ES-I3 (cell line): ENCODE measurements around the gene NLK.

Source experiments
- H3K36me3 ChIP-seq: 2 replicates; pipeline ENCODE4 v1.6.1; 2013; ENCODE audit warnings: mild to moderate bottlenecking, low read length, control low read depth, moderate library complexity; ENCODE audit not compliant: insufficient read depth
- H3K4me1 ChIP-seq: 2 replicates; pipeline ENCODE4 v1.6.1; 2013; ENCODE audit warnings: mild to moderate bottlenecking, control low read depth, low read length; ENCODE audit not compliant: insufficient read depth
- H3K9ac ChIP-seq: 2 replicates; pipeline ENCODE4 v1.6.1; 2013; ENCODE audit warnings: low read depth, mild to moderate bottlenecking, low read length, moderate library complexity
- H3K9me3 ChIP-seq: 2 replicates; pipeline ENCODE4 v1.6.1; 2013; ENCODE audit warnings: mild to moderate bottlenecking, low read length, moderate library complexity; ENCODE audit not compliant: control insufficient read depth, insufficient read depth

NLK gene

DNA sequence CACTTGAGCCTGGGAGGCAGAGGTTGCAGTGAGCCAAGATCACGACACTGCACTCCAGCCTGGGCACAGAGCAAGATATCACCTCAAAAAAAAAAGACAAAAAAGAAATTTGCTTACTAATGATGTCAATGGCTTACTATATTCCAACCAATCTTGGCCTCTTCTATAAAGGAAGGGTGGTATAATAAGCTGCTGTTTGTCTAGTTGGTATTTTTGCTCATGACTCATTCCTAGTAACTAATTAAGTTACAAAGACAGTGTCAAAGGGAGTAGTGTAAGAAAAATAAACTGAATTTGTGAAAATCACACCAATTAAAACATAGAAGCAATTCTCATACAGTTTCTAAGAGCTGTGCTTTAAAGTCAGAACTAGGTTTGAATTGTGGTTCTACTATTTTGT is 82.5 kb downstream of the NLK start:
- no peaks in the 10 kb centered on the region; the same call in 1 of the 2 replicates for H3K36me3 ChIP-seq
- no peaks in the 10 kb centered on the region for H3K9me3 ChIP-seq
- no peak overlapping the region for H3K9ac ChIP-seq
- H3K4me1 ChIP-seq, result no peaks in the 10 kb centered on the region

DNA sequence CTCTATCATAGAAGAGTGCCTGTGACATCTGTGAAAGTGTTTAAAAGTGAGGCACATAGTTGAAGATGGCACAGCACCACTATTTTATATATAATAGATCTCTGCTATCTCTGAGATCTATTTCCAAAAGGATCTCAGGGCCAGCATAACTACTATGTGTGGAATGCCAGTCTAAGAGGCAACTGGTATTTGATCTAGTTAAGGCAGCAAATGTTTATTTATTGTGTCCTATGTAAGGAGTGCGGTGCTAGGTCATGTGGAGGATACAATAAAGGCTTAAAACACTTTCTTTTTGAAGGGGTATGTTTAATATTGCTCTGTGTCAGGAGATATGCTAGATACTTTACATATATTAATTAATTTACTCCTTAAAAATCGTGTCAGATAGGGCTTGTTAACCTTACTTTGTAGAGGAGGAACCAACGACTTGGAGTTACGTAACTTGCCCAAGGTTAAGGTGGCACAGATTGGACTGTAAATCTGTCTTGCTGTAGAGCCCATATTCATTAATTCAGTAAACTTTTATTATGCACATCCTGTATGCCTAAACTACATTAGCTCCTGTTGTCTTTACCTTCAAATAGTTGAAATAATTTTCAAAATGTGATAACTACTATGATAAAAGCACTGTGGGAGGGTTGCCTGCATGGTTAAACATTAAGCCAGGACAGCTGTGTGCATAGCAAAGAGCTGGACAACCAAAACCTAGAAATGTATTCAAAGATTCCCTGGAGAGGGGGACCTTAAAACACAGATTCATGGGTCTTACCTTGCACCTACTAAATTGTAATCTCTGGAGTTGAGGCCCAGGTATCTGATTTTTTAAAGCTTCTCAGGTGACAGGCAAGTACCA is 83.3 kb downstream of the NLK start:
- Histone ChIP-seq H3K4me1 (no peaks in the 10 kb centered on the region), H3K9ac (no peak overlapping the region), H3K36me3 (no peaks in the 10 kb centered on the region; the same call in 1 of the 2 replicates), H3K9me3 (no peaks in the 10 kb centered on the region)

DNA sequence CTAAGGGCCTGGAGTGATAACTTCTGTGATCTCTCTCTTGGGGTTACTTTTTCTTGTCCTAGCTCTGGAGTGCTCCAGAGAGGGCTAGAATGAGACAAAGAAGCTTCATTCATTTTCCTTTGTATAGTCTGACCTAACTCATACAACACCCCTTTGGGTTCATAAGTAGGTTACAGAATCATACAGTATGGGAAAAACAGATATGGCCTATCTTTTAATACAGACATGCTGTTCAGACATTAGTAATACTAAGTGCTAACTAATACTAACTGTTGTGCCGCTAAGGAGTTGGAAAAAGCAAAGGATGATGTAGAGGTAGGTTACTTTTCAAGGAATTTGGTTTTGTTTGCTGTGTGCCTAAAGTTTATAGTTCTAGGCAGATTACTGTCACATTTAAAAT is 84.7 kb downstream of the NLK start:
- Histone ChIP-seq H3K4me1 (no peaks in the 10 kb centered on the region), H3K9me3 (no peaks in the 10 kb centered on the region), H3K9ac (no peak overlapping the region), H3K36me3 (no peaks in the 10 kb centered on the region; the same call in 1 of the 2 replicates)

DNA sequence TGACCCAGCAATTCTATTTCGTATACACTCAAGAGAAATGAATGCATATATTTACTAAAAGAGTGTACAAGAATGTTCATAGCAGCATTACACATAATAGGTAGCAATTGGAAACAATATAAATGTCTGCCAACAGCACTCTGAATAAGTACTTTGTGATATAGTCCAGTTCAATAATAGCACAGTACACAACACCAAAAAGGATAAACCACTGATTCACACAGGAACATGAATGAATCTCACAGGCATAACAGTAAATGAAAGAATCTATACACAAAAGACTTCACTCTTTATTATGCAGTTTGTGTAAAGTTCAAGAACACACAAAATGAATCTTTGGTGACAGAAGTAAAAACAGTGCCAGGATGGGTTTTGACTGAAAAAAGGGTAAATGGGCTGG is 86.3 kb downstream of the NLK start:
- H3K9me3 ChIP-seq, result no peaks in the 10 kb centered on the region
- H3K9ac ChIP-seq, result no peak overlapping the region
- no peaks in the 10 kb centered on the region for H3K4me1 ChIP-seq
- no peaks in the 10 kb centered on the region; the same call in 1 of the 2 replicates for H3K36me3 ChIP-seq

DNA sequence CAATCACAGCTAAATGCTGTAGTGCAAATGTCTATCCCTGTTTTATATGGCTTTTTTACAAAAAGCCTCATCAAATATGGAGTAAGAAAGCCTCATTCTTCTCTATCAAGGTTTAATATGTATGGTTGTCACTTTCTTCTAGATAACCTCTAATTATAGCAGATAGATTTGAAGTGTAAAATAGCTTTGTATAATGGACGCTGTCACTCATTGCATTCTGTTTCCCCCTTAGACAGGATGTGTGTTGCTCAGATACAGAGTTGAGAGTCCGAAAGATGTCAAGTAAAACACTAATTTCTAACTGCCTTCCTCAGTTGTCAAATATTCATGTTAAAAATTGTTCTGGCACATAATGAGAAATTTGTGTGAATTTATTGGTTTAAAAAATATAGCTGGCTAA is 88.0 kb downstream of the NLK start:
- Histone ChIP-seq H3K4me1 (no peaks in the 10 kb centered on the region), H3K36me3 (peaks cover 3% of the 10 kb centered on the region; the same call in 1 of the 2 replicates), H3K9me3 (no peaks in the 10 kb centered on the region), H3K9ac (no peak overlapping the region)

DNA sequence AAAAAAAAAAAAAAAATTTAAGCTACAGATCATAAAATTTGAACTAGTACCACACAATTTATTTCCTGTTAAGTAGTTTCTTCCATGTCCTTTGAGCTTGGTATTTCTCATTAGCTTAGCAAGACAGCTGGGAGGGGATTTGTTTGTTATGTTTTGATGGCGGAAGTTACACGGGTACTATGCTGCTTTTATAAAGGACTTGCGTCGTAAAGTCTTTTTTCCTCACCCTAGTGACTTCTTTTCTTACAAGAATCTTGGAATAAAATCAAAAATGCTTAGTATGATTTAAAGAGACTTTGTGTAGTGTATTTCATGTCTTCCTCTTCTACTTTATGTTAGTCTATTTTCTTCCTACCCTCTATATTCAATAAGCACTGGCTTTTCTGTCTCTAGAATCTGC is 89.1 kb downstream of the NLK start:
- H3K36me3 ChIP-seq, result peaks cover 3% of the 10 kb centered on the region; the same call in 1 of the 2 replicates
- no peaks in the 10 kb centered on the region for H3K9me3 ChIP-seq
- H3K4me1 ChIP-seq, result no peaks in the 10 kb centered on the region

DNA sequence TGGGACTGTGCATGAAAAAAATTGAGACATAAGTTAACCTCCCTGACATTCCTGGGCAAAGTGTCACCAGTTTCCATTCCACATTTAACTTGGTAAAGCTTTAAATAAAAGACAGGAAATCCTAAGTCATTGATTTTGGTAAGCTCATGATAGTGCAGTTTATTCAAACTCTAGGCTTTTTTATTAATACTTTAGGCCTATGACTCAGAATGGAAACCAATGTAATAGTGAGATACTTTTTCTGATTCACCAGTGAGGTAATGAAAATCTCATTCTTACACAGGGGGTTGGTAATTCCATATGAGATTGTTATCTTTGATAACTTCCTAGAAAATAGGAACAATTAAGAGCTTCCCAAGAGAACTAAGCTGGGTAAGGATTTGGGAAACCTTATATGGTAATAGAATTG is 91.1 kb downstream of the NLK start:
- no peak overlapping the region for H3K9ac ChIP-seq
- H3K9me3 ChIP-seq, result no peaks in the 10 kb centered on the region
- peaks cover 3% of the 10 kb centered on the region; the same call in 1 of the 2 replicates for H3K36me3 ChIP-seq
- no peaks in the 10 kb centered on the region for H3K4me1 ChIP-seq

More for the DNA sequence above, 89.1 kb downstream of the NLK start:
- no peak overlapping the region for H3K9ac ChIP-seq

DNA sequence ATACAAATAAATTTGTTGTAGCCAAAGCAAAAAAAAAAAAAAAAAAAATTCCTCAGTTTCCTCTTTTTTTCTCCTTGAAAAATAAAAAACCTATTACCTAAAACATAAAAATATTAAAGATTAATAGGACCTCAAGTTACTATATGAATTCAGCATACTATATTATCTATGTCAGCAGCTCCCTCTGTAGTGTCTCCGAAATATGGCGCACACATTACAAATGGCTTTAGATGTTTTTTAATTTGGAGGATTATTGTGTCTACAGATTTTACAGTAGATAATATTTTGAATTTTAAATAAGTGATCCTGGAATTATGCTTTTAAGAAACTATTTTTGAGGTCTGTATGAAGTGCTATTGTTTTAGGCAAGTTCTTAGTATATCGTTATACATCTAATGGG is 94.4 kb downstream of the NLK start:
- no peaks in the 10 kb centered on the region for H3K4me1 ChIP-seq
- no peaks in the 10 kb centered on the region for H3K9me3 ChIP-seq
- peaks cover 3% of the 10 kb centered on the region; the same call in 1 of the 2 replicates for H3K36me3 ChIP-seq
- no peak overlapping the region for H3K9ac ChIP-seq

DNA sequence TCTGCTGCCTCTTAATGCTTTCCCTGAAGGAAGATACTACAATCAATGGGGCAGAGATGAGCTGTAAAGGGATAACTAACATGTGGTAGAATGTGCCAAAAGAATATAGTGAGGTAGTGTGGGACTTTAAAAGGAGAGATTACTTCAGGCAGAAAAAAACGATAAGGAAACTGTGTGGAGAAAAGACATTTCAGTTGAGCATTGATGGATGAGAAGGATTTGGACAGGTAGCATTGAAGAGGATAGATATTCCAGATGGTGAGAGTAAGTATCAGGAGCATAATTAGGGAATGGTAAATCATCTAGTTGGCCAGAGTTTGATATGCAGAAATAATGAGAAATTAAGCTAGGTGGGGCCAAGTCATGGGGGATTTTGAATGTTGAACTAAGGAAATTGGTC is 97.3 kb downstream of the NLK start:
- H3K36me3 ChIP-seq, result 0 out of 2 replicates have a peak, but pooled peaks cover 3% of the 10 kb centered on the region
- no peaks in the 10 kb centered on the region for H3K9me3 ChIP-seq
- no peak overlapping the region for H3K9ac ChIP-seq
- H3K4me1 ChIP-seq, result no peaks in the 10 kb centered on the region

DNA sequence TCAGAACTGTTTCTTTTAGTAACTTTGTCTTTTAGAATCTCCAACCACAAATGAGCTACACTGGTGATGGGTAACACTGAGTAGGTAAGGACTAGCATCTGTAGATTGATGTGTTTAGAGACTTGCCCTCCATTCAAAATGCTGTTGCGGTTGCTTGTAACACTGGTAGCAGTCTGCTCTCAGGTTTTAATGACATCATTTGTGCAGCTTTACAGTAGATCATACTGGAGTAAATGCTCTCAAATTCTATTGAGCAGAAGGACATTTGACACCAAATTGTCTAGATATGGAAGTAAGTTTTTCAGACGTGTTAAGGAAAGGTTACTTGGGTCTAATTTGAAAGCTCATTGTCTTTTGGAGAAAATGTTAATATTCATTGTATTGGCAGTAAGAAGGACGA is 98.8 kb downstream of the NLK start:
- Histone ChIP-seq H3K36me3 (peaks cover 3% of the 10 kb centered on the region; the same call in 1 of the 2 replicates), H3K4me1 (no peaks in the 10 kb centered on the region), H3K9ac (no peak overlapping the region), H3K9me3 (no peaks in the 10 kb centered on the region)

DNA sequence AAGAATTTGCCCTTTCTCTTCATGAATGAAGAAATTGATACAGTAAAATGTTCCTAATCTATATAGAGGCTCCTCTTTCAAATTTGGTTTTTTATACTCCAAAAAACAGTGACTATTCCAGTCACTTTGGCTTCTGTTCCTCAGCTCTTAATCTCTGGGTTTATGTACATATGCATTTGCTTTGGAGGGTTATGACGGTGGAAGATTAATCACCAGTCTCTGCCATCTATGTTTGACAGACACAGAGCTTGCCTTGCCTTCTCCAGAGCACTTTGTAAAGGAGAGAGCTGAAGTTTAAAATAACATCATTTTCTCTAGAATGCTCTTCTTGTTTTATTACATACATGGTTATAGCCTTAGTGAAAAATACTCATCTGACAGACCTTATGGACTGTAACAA is 99.3 kb downstream of the NLK start:
- peaks cover 2% of the 10 kb centered on the region; the same call in 1 of the 2 replicates for H3K4me1 ChIP-seq
- H3K9me3 ChIP-seq, result no peaks in the 10 kb centered on the region
- no peak overlapping the region for H3K9ac ChIP-seq
- peaks cover 4% of the 10 kb centered on the region; the same call in 1 of the 2 replicates for H3K36me3 ChIP-seq

DNA sequence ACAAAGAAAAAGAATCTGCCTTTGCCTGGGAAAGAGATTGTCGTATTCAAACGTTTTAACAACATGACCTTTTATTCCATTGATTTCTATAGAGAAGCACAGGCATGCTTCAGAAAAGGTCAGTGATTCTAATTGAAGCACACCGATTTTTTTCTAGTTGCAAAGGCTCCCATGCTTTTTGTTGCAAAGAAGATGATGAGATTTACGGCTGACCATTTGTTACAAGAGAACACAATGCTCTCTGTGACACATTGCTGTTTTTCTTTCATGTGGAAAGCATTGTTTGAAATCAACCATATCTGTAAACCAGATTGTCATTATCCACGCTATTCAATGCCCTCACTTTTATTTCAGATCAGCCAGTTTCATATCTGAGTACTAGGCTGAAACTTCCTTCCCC is 99.8 kb downstream of the NLK start:
- H3K4me1 ChIP-seq, result peaks cover 5% of the 10 kb centered on the region; the same call in 1 of the 2 replicates
- H3K36me3 ChIP-seq, result peaks cover 5% of the 10 kb centered on the region; the same call in 1 of the 2 replicates
- no peak overlapping the region for H3K9ac ChIP-seq
- H3K9me3 ChIP-seq, result no peaks in the 10 kb centered on the region

DNA sequence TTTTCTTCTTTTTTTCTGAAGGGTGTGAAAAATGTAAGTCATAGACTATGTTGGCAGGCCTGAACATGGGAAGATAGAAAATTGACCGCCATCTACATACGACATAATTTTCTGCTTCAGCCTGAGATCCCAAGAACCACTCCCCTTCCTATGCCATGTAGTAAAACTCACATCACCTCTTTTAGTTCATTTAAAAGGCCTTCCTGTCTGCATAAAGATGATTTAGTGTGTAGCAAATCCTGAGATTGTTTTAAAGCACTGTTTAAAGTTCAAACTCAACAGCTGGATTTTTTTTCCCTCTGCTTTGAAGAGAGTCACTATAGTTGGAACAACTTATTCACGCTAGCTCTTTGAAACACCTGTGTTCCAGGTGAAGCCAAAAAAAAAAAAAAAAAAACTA is 101.5 kb downstream of the NLK start:
- H3K4me1 ChIP-seq, result peaks cover 5% of the 10 kb centered on the region; the same call in 1 of the 2 replicates
- H3K36me3 ChIP-seq, result peaks cover 5% of the 10 kb centered on the region; the same call in 1 of the 2 replicates
- H3K9ac ChIP-seq, result no peak overlapping the region
- no peaks in the 10 kb centered on the region for H3K9me3 ChIP-seq

DNA sequence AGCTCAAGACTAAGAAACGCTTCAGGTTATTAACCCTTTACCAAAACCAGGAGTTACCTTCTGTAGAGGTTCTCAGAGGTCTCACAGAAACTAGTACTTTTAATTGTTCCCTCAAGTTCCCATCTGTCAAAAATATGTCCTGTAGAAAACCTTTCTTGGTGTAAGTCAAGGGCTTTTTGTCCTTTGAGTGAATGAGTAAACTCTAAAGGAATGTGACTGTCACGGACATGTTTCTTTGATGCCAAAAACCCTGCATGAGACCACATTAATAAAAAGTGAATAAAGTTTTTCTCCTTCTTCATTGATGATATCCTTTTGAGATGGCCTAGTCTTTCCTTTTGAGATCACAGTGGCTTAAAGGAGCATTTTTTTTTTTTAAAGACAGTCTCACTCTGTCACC is 102.9 kb downstream of the NLK start:
- Histone ChIP-seq H3K36me3 (peaks cover 5% of the 10 kb centered on the region; the same call in 1 of the 2 replicates), H3K4me1 (peaks cover 5% of the 10 kb centered on the region; the same call in 1 of the 2 replicates), H3K9ac (no peak overlapping the region), H3K9me3 (no peaks in the 10 kb centered on the region)

DNA sequence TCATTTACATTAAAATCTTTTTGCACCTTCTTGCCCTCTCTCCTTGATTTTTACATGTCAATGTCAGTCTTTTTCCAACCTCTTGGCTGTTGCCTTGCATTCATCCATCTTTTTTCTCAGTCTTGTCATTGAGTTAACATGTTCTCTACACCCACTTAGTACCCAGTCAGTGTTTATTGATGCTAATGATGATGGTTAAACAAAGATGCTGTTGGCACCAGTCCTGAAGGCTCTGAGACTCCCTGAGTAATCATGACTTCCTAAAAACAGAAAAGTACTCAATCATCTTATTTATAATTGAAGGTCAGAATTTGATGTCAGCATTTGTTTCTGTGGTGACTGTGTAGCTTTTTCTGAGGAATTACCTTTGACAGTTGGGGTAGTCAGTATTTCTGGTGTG is 104.5 kb downstream of the NLK start:
- no peak overlapping the region for H3K9ac ChIP-seq

More for the DNA sequence above, 104.5 kb downstream of the NLK start:
- no peaks in the 10 kb centered on the region for H3K9me3 ChIP-seq
- H3K4me1 ChIP-seq, result peaks cover 5% of the 10 kb centered on the region; the same call in 1 of the 2 replicates
- H3K36me3 ChIP-seq, result peaks cover 5% of the 10 kb centered on the region; the same call in 1 of the 2 replicates
